Activated T-helper 1 cell treated with anti-CD3 and anti-CD28 coated beads, Interleukin-12 subunit alpha, Interleukin-12 subunit beta, Interleukin-2, Interleukin-4 antibody, amounts not matched to agents 30 ng/mL and 10 ng/mL and 1 ng/mL, durations not matched to agents 14 hours and 24 hours and 36 hours (primary cell): Measurements from ENCODE around the gene ARHGAP18. TPM values are rescaled to one million over a fixed set of nuclear protein-coding genes. Genes with fewer than 3 reads are reported as not detected.

Experiments used
- DNase-seq: peaks from one replicate; pipeline ENCODE4 v3.0.0; 2021; ENCODE audit warnings: low spot score
- H3K27ac Mint-ChIP-seq: one replicate; pipeline ENCODE4 v1.8.0; 2021; ENCODE audit warnings: mild to moderate bottlenecking, mixed read lengths
- H3K27me3 Mint-ChIP-seq: one replicate; pipeline ENCODE4 v1.8.0; 2022; ENCODE audit warnings: mild to moderate bottlenecking, moderate library complexity, mixed read lengths; ENCODE audit not compliant: insufficient read depth
- H3K36me3 Mint-ChIP-seq: one replicate; pipeline ENCODE4 v1.8.0; 2021; ENCODE audit warnings: low read depth, mixed read lengths
- H3K4me1 Mint-ChIP-seq: one replicate; pipeline ENCODE4 v1.8.0; 2021; ENCODE audit warnings: low read depth, mixed read lengths
- H3K4me3 Mint-ChIP-seq: one replicate; pipeline ENCODE4 v1.8.0; 2021; ENCODE audit warnings: mild to moderate bottlenecking, moderate library complexity, mixed read lengths
- H3K9me3 Mint-ChIP-seq: one replicate; pipeline ENCODE4 v1.8.0; 2021; ENCODE audit warnings: mixed read lengths
- intact Hi-C: fragments of 100-400 bp; cut with micrococcal nuclease; formaldehyde crosslinking; loops from one replicate; pipeline ENCODE4 v1.15.1; 2024
- total RNA-seq: library from RNA; stranded (reverse); gene quantifications from 2 replicates; pipeline ENCODE4 v1.2.3, GENCODE V29; 2022

Gene ARHGAP18
- total RNA-seq, 1 donor from 2014 or later: 5.0 TPM

DNA sequence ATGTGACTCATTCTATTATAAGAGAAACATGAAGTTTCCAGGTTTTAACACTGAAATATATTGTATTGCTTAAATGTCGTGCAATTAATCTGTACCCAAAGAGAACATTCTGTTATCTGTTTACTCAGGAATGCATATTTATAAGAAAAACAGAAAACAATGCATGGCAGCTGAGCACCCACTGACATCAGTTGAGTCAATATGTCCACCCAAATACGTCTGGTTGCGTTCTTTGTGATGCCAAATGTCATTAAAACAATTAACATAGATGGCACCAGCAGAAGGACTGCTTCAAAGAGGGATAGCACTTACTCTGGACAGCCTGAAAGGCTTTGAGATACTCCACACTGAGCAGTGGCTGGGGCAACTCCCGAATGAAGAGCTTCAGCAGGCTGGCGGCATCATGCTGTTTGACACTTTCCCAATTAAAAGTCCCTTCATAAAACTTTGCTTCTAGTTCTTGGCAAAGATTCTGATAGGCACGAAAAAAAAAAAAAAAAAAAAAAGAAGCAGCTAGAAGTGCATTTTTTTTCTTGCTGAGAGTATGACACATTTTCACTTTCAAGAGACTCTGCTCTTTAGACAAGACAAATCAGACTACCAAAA, 102.3 kb downstream of the ARHGAP18 start:
- no peaks in the 10 kb centered on the region for H3K4me1 Mint-ChIP-seq
- intact Hi-C loops: no loop called here

DNA sequence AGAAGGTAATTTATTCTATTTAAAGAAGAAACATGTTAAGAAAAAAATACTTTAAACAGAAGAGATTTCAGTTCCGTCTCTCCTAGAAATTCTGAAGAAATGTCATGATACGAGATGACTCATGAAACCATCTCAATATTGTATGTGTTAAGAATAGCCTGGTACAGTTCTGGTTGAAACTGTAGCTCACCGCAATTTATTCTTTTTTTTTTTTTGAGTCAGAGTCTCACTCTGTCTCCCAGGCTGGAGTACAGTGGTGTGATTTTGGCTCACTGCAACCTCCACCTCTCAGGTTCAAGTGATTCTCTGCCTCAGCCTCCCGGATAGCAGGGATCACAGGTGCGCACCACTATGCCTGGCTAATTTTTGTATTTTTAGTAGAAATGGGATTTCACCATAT, 103.3 kb downstream of the ARHGAP18 start:
- Mint-ChIP-seq H3K4me3 (no peak overlapping the region), H3K9me3 (no peaks in the 10 kb centered on the region), H3K36me3 (peaks cover 2% of the 10 kb centered on the region), H3K27me3 (no peaks in the 10 kb centered on the region), H3K27ac (no peak overlapping the region), H3K4me1 (no peaks in the 10 kb centered on the region)
- intact Hi-C loops: no loop called here
- DNase-seq: no peak

More for the DNA sequence above, 102.3 kb downstream of the ARHGAP18 start:
- Mint-ChIP-seq H3K27me3 (no peaks in the 10 kb centered on the region), H3K36me3 (peaks cover 2% of the 10 kb centered on the region), H3K9me3 (no peaks in the 10 kb centered on the region), H3K4me3 (no peak overlapping the region), H3K27ac (no peak overlapping the region)
- DNase-seq: no peak

DNA sequence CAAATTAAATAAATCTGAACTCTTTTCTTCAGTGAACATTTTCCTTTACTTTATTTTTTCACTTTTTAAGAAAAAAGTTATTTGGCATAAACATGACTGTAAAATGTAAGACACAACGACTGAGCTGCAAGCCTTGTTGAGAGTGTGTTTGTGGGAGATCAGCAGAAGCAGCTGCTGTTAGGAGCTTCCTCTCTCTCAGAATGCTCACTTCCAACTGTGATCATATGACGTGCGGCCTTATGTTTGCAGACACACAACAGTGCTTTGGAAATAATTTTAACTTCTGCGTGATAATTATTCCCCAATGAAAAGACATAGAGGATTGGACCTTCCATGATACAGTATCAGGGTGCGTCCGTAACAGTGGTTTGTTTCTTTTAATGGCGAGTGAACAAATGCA, 104.0 kb downstream of the ARHGAP18 start:
- no peak overlapping the region for H3K4me3 Mint-ChIP-seq
- H3K27ac Mint-ChIP-seq: no peak overlapping the region
- intact Hi-C loops: no loop called here
- no peaks in the 10 kb centered on the region for H3K36me3 Mint-ChIP-seq
- H3K4me1 Mint-ChIP-seq: no peaks in the 10 kb centered on the region
- DNase-seq: no peak
- no peaks in the 10 kb centered on the region for H3K9me3 Mint-ChIP-seq
- H3K27me3 Mint-ChIP-seq: no peaks in the 10 kb centered on the region

DNA sequence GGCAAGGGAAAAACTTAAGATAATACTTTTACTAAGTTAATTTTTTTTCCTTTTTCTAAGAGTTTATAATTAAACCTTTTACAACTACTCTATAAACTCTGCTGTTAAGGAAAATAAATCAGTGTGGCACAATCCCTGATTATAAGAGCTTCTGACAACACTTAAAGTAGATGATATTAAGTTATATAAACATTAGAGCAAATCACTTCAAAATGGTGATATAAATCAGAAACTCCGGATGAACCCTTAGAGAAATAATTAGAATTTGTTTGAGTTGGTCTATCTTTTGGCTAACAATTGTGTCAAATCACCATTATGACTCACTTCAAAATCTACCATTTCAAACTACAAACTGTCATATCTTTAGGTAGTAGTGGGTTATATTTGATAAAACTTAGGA, 104.9 kb downstream of the ARHGAP18 start:
- no peaks in the 10 kb centered on the region for H3K36me3 Mint-ChIP-seq
- H3K27me3 Mint-ChIP-seq: no peaks in the 10 kb centered on the region
- no peak overlapping the region for H3K27ac Mint-ChIP-seq
- intact Hi-C loops: no loop called here
- H3K9me3 Mint-ChIP-seq: no peaks in the 10 kb centered on the region
- DNase-seq: no peak
- H3K4me3 Mint-ChIP-seq: no peak overlapping the region
- H3K4me1 Mint-ChIP-seq: no peaks in the 10 kb centered on the region

DNA sequence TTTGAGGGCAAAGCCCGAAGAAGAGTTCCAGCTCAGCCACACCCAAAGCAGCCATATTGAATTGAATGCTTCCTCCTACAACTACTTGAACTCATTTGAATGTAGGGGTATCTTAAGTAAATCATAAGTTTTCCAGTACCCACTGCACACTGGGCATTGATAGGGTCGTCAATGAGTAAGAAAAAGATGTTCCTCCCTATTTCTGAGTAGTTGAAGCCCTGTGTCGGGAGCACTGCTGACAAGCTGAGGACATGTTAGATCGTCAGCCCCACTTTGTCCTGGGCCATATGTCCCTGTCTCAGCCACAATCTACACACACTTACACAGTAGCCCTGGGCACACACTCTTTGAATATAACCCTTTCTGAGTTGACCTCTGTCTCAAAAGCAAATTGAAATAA, 105.7 kb downstream of the ARHGAP18 start:
- Mint-ChIP-seq H3K9me3 (no peaks in the 10 kb centered on the region), H3K27ac (no peak overlapping the region), H3K27me3 (no peaks in the 10 kb centered on the region), H3K4me1 (no peaks in the 10 kb centered on the region), H3K36me3 (no peaks in the 10 kb centered on the region), H3K4me3 (no peak overlapping the region)
- DNase-seq: no peak
- intact Hi-C loops: no loop called here

DNA sequence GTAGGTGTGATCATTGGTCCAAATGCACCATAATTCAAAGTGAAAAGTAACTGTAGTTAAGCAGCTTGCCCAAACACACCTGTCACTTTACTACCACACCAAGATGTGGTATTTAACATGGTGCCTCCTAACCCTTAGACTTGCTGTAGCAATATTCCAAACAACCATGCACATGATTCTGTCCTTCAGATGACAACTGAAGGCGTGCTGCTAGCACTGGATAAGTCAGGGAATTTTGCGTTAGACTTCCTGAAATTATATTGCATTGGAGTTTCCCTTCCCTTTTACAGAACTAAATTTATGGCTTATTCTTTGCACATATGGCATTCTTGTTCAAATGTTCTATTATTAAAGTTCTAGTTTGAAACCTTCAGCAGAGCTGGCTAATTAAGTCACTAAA, 106.2 kb downstream of the ARHGAP18 start:
- intact Hi-C loops: no loop called here
- Mint-ChIP-seq H3K27ac (no peak overlapping the region), H3K9me3 (no peaks in the 10 kb centered on the region), H3K4me1 (no peaks in the 10 kb centered on the region), H3K36me3 (no peaks in the 10 kb centered on the region), H3K4me3 (no peak overlapping the region), H3K27me3 (no peaks in the 10 kb centered on the region)
- no peak for DNase-seq

DNA sequence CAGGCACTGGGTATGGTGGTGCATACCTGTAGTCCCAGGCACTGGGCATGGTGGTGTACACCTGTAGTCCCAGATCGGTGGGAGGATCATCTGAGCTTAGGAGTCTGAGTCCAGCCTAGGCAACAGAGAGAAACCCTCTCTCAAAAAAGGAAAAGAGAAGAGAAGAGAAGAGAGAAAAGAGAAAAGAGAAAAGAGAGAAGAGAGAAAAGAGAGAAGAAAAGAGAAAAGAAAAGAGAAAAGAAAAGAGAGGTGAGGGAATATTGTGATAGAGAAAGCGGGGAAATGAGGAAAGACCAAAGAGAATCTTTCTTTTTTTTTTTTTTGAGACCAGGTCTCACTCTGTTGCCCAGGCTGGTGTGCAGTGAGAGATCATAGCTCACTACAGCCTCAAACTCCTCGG, 108.7 kb downstream of the ARHGAP18 start:
- Mint-ChIP-seq H3K4me1 (no peaks in the 10 kb centered on the region), H3K27me3 (no peaks in the 10 kb centered on the region), H3K4me3 (no peak overlapping the region), H3K27ac (no peak overlapping the region), H3K36me3 (no peaks in the 10 kb centered on the region), H3K9me3 (no peaks in the 10 kb centered on the region)
- intact Hi-C loops: no loop called here
- DNase-seq: no peak

DNA sequence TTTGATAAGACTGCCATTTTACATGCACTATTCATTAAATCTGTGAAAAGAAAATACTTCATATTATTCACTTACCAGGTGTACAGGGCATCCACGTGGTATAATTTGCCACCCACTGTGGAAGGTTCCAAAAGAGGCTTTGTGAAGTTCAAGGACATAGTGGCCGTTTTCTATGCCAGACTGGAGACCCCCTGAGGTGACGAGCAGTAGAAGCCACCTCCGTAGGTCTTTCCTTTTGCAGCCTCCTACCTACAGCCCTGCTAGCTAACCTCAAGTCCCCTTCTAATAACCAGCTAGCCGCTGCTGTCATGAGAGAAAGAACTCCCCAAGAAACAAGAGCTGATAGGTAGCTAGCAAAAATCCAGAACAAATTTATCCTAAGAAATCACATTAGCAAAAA, 110.5 kb downstream of the ARHGAP18 start:
- DNase-seq: no peak
- Mint-ChIP-seq H3K4me1 (no peaks in the 10 kb centered on the region), H3K27ac (no peak overlapping the region), H3K27me3 (no peaks in the 10 kb centered on the region), H3K4me3 (no peak overlapping the region), H3K9me3 (no peaks in the 10 kb centered on the region), H3K36me3 (no peaks in the 10 kb centered on the region)
- intact Hi-C loops: loop anchor here (2.0 to 10.0 kb wide), 2 partner anchors 421 to 685 kb away; no protein-coding TSS in a partner anchor

DNA sequence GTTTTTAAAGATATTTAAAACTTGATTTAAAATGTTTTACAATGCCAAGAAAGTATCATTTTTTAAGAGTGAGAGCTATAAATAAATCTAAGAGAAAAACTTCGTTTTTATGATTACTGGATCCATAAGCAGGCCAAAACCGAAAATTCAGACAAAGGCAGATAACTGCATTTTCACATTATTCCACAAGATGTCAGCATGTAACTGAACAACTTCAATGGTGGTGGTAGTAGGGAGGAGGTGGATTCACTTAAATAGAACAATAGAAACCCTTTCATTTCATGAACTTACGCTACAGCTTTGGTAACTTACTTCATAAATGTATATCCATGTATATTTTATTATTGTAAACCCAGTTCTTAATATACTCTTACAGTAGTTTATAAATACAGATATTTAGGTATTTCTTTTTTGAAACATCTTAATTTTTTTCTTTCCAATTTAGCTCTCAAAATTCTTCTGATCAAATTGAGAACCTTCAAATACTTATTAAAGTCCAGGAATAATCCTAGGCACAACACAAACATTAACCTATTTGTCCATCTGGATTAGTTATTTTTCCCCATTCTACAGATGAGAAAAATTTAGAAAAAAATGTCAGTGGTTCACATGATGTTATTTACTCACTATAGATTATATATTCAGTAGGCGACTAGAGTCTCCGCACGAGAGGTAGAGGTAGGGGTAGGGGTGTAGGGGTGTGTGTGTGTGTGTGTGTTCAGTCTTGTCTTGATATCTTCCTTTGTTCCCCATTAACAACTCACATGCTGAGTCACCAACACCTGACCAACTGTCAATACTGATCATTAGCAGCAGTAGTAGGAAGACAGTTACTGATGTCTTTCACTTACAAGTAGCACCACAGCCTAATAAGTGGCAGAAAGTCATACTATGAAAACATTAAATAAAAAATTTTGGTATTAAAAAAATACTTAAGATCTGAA, 111.5 kb downstream of the ARHGAP18 start:
- DNase-seq: peak; percentile 19
- Mint-ChIP-seq H3K27ac (no peak overlapping the region), H3K4me3 (no peak overlapping the region), H3K9me3 (no peaks in the 10 kb centered on the region), H3K27me3 (no peaks in the 10 kb centered on the region), H3K4me1 (no peaks in the 10 kb centered on the region), H3K36me3 (no peaks in the 10 kb centered on the region)
- intact Hi-C loops: loop anchor here (1.0 to 10.0 kb wide), 7 partner anchors 74 to 686 kb away; no protein-coding TSS in a partner anchor

DNA sequence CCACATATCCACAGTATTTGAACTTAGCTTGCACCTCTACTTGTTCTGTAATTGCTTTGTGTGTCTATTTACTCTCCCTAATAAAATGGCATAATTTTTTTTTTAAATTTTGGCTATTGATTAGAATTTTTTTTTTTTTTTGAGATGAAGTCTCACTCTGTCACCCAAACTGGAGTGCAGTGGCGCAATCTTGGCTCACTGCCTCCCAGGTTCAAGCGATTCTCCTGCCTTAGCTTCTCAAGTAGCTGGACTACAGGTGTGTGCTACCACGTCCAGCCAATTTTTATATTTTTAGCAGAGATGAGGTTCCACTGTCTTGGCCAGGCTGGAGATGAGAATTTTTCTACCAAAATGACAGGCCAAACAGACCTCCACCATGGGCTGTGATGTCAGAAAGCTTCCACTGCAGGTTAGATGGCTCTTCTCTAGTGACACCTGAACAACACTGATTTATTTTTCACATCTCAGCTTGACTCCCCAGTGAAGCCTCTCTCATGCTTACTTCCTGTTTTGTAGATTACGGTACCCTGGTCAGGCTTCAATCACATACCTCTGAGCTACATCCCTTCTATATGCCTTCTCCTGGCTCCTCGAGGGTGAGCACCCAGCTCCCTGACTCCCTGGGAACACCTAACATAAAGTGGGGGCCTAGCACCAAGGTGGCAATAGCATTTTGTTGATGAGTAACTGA, 112.8 kb downstream of the ARHGAP18 start:
- intact Hi-C loops: loop anchor here (10.0 kb wide), 1 partner anchor 688 kb away; no protein-coding TSS in a partner anchor
- no peaks in the 10 kb centered on the region for H3K27me3 Mint-ChIP-seq
- no peaks in the 10 kb centered on the region for H3K9me3 Mint-ChIP-seq
- H3K27ac Mint-ChIP-seq: no peak overlapping the region
- no peak overlapping the region for H3K4me3 Mint-ChIP-seq
- DNase-seq: no peak
- no peaks in the 10 kb centered on the region for H3K4me1 Mint-ChIP-seq
- no peaks in the 10 kb centered on the region for H3K36me3 Mint-ChIP-seq

DNA sequence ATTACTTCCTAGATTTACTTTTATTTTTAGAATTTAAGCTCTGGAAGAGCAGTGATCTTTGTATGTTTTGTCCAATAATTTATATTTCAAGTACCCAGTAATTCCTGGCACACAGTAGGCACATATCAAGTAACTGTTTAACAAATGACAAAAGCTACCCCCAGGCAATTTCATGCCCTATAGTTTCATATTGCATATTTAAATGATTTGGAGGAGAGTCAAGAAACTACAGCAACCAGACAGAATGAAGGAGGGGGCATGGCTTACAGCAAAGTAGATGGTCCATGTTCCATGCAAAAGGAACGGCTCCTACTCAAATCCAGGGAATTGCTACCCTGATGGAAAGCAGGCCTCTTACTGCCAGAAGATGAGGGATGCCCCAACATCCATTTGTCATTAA, 113.5 kb downstream of the ARHGAP18 start:
- Mint-ChIP-seq H3K4me3 (no peak overlapping the region), H3K27ac (no peak overlapping the region), H3K36me3 (no peaks in the 10 kb centered on the region), H3K4me1 (no peaks in the 10 kb centered on the region), H3K9me3 (no peaks in the 10 kb centered on the region), H3K27me3 (no peaks in the 10 kb centered on the region)
- intact Hi-C loops: loop anchor here (10.0 kb wide), 1 partner anchor 688 kb away; no protein-coding TSS in a partner anchor
- DNase-seq: no peak

DNA sequence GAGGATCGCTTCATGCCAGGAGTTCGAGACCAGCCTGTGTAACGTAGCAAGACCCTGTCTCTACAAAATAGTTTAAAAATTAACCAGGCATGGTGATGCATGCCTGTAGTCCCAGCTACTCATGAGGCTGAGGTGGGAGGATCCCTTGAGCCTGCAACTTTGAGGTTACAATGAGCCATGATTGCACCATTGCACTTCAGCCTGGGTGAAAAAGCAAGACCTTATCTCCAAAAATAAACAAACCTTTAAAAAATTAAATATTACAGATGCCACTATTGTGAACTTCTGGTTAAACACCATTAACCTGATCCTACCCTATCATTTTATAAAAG, 116.8 kb downstream of the ARHGAP18 start:
- H3K4me1 Mint-ChIP-seq: no peaks in the 10 kb centered on the region
- peaks cover 4% of the 10 kb centered on the region for H3K36me3 Mint-ChIP-seq
- no peaks in the 10 kb centered on the region for H3K9me3 Mint-ChIP-seq
- DNase-seq: no peak
- no peak overlapping the region for H3K4me3 Mint-ChIP-seq
- intact Hi-C loops: loop anchor here (10.0 kb wide), 1 partner anchor 692 kb away; no protein-coding TSS in a partner anchor
- H3K27ac Mint-ChIP-seq: no peak overlapping the region
- H3K27me3 Mint-ChIP-seq: no peaks in the 10 kb centered on the region
